Neural cell (in vitro differentiated cells): ENCODE results near the gene CLIP1.
"Not testable (repeated sequence)": the region's sequence is repeated elsewhere in the genome, so short reads cannot be mapped to it uniquely, and the experiment has no call there.

Source experiments
- CTCF ChIP-seq: fragments of 450-650 bp; IDR thresholded peaks from 2 replicates; pipeline ENCODE4 v1.5.1; 2014; ENCODE audit warnings: antibody characterized with exemption, mild to moderate bottlenecking, moderate library complexity; ENCODE audit not compliant: poor library complexity, severe bottlenecking
- EZH2 ChIP-seq: fragments of 200-600, 300-800 bp; shearing (Covaris generic), sonication (generic); IDR thresholded peaks from 2 replicates; pipeline ENCODE4 v1.6.1; 2014; ENCODE audit warnings: antibody characterized with exemption, low read length, borderline replicate concordance, mild to moderate bottlenecking; ENCODE audit not compliant: insufficient read depth, poor library complexity, severe bottlenecking
- POLR2AphosphoS5 ChIP-seq: IDR thresholded peaks from 2 replicates; pipeline ENCODE4 v1.6.1; 2012
- REST ChIP-seq: IDR thresholded peaks from 2 replicates; pipeline ENCODE4 v1.6.1; 2012; ENCODE audit warnings: borderline replicate concordance

- TF ChIP-seq POLR2AphosphoS5, EZH2, CTCF, REST: not testable (repeated sequence)
These were observed 54.8 kb downstream of the CLIP1 start for GRCh38 chr12:122367632-122368031.
